GM19395 (cell line): ENCODE data around the gene NLGN1.
"Not testable (repeated sequence)": the region's sequence is repeated elsewhere in the genome, so short reads cannot be mapped to it uniquely, and the experiment has no call there.

Experiments
- ATAC-seq: cut with Tn5 transposase; IDR thresholded peaks from one replicate; pipeline ENCODE4 v1.9.1; 2021; ENCODE audit warnings: mild to moderate bottlenecking, moderate library complexity; ENCODE audit not compliant: unreplicated experiment

The NLGN1 gene

DNA sequence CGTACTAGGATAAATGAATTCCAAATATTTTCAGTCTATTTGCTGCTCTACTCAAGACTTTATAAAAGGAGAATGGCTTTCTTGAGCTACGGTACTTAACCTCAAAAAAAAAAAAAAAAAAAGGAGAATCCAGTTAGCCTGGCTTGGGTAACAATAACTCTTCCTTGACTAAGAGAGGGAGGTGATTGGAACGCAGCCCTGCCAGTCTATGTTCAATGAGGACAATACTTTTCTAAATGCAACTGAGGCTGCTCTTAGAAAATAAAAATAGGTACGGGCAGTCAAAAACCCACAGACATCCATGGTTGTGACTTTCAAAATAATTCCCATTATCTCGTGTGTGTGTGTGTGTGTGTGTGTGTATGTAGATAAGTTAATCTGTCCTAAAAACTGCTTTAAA lies 799.9 kb downstream of the NLGN1 start:
- ATAC-seq, result no peak

DNA sequence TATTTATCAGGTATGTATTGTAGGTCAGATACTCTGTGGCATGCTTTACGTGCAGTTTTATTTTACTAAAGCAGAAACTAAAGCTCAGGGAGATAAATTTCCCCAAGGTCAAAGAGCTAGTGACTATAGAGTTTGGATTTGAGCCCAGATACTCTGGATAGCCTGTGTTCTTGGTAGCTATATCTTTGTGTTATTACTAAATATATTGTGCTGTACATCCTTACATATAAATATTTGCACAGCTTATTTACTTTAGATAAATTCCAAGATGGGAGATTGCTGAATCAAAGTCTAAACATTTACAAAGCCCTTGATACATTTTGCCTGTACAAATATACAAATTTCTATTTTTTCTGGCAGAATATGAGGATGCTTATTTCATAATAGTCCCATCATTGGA lies 800.7 kb downstream of the NLGN1 start:
- ATAC-seq, result no peak

DNA sequence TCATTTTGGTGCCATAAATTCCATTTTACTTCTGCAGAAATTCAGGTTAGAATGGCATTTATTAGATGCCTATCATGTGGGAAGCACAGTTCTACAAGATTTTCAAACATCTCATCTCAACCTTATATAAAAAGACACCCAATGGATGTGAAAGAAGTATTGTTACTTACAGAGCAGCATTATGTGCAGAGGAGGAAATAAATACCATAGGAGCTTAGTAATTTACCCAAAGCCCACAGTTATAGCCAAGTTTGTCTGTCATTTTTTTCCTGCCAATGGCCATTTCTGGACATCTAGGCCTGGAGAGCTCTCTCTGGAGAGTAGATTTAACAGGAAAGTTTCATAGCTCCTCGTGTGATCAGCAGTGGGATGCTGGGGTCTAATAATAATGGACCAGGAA lies 802.2 kb downstream of the NLGN1 start:
- no peak for ATAC-seq

DNA sequence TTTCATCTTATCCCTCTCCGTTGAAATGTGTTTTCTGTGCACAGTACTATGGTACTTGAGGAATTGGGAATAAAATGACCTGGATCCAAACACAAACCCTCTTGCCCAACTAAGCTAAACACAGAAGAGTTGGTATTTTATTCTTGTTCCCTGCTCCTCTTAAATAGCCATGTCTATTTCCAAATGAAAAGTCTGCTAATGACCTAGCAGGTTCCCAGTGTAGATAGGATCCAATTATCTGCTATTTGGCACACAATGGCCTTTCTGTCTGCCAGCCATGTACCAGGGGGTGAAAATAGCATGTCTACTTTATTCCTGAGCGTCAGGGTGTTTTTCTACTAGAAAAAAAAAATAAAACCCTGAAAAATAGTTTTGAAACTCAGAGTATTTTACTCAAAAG lies 804.6 kb downstream of the NLGN1 start:
- no peak for ATAC-seq

DNA sequence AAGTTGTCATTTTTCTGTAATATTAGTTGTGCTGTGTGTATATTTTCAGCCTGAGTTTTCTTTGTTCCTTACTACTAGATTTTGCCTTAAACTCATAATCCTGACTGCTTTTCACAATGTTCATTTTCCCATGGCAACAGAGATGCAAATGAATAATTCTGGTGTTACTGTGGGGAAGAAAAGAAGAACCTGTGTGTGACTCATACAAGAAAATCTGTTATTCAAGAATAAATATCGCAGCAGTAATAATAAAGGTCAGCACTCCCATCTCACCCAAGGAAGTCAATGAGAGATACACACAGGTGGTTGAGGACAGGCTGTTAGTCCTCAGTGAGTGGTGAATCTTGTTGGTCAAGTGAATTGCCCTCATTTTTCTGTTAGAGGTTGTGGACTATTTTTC lies 805.0 kb downstream of the NLGN1 start:
- no peak for ATAC-seq

DNA sequence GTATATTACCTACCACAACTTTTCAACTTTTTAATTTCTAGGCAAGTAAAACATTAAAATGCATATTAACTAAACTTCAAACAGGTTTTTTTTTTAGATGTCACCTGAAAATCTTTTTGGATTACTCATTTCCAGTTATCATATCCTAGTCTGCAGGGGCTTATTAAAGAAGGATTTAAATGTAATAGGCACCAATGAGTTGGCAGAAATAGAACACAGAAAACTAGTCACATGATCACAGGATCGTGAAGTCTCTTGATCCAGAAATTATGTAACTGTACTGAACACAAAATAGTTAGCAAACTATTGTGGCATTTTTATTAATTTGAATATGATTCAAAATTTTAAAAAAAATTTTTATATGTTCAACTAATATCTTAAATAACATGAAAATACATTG lies 807.2 kb downstream of the NLGN1 start:
- ATAC-seq, result no peak

DNA sequence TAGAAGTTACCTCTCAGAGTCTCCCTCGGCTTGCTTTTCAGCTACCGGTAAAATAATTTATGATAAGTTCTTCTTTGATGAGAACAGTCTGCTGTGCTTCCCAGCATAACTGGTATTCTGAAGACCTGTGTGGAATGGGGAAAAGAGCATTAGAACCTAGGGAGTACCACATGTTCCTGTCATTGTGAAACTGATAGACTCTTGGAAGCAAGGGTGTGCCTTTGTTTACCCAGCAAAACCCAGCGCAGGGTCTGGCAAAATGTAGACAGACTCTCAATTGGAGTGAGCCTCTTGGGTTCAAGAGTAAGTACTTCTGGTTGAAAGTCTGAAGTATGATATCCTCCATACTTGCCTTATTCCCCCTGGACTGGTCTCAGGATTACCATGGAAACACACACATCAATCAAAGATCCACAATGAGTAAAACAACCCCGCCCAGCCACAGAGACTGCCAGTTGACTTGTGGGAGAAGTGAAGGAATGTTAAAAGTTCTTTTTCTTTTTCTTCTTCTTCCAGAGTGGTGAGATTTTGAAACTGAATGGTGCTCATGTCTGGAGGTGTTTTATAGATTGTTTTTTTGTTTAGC lies 809.2 kb downstream of the NLGN1 start:
- ATAC-seq, result no peak

DNA sequence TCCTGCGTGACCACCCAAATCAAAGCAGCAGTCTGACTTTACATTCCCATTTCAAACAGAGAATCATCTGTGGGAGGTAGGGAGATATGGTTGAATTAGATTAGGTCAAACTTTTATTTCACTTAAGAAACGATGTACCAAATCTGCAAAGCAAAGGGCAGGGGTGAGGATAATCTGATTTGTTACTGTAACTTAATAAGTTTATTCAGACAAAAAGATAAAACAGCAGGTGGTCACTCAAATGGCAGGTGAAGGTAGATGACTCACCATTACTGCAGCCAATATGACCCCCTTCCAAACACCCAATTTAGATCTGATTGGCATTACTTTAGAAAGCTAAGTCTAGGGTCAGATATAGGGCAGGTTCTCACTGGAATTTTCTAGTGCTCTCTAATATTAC lies 810.6 kb downstream of the NLGN1 start:
- ATAC-seq, result no peak

DNA sequence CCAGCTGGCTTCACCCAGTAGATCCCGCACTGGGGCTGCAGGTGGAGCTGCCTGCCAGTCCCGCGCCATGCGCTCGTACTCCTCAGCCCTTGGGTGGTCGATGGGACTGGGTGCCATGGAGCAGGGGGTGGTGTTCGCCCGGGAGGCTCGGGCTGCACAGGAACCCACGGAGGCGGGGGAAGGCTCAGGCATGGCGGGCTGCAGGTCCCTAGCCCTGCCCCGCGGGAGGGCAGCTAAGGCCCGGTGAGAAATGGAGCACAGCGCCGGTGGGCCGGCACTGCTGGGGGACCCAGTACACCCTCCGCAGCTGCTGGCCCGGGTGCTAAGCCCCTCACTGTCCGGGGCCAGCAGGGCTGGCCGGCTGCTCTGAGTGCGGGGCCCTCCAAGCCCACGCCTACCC lies 814.4 kb downstream of the NLGN1 start:
- ATAC-seq, result not testable (repeated sequence)

DNA sequence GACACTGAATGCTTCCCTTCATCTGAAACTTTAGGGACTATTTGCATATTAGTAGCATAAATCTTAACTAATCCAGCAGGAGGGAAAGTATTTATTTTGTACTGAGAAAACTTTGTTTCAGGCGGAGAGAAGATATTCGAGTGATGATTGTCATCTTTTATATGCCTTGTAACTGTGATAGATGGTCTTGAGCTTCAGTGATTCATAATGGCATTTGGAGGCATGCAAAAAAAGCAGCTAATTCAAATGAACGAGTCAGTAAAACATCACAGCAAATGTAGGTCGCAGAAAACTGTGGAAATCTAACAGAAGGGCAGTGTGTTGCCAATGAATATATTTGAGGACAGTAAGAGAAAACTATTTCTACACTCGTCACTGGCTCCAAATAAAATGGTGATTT lies 817.9 kb downstream of the NLGN1 start:
- ATAC-seq, result no peak

DNA sequence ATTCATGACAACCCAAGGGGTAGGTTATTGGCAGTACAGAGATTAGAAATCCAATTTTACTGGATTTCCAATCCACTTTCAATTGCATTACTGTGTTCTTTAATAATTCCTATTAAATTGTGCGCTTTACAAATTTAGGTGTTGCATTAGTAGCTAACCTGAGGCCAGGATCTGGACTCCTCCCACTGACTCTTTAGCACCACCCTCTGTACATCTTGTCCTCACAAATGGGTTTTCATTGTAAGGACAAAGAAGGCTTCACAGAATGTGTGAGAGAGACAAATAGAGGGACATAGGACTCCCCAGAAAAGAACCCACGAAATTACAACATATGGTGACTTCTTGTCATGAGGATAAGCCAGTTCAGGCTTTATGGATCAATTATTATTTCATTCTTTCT lies 818.5 kb downstream of the NLGN1 start:
- no peak for ATAC-seq

DNA sequence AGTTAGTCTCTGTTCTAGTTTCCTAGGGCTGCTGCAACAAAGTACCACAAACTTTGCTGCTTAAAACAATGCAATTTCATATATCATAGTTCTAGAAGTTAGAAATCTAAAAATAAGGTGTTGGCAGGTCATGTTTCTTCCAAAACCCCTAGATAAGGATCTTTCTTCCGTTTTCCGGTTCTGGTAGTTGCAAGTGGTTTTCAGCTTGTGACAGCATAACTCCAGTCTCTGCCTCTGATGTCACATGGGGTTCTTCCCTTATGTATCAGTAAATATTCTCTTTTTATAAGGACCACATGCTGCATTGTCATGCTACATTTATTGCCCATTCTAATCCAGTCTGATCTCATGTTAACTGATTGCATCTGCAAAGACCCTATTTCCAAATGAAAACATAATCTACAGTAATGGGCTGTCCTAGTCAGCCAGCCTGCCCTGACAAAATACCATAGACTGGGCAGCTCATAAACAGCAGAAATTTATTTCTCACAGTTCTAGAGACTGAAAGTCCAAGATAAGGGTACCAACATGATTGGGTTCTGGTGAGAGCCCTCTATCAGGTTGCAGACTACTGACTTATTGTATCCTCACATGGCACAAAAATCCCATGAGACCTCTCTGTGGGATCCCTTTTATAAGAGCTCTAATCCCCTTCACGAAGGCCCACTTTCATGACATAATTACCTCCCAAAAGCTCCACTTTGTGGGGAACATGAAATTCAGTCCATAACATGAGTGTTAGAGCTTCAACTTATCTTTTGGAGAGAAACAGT lies 819.6 kb downstream of the NLGN1 start:
- no peak for ATAC-seq

DNA sequence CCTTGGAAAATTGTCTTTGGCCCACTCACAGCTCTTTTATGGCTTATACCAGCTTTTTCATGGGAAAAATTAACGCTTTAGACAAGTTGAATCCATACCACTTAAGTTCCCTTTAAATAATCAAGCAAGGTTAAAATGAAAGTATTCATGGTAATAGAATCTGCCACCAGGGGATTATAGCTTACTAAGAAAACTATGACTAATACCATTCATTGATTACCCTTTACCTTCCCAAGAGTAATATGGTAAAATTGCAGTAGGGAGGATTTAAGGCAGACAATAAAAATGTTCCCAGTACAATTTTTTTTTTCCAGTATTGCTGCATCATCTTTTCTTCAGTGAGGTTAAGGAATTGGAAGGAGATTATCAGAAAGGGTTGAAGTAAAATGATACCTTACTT lies 820.5 kb downstream of the NLGN1 start:
- no peak for ATAC-seq

DNA sequence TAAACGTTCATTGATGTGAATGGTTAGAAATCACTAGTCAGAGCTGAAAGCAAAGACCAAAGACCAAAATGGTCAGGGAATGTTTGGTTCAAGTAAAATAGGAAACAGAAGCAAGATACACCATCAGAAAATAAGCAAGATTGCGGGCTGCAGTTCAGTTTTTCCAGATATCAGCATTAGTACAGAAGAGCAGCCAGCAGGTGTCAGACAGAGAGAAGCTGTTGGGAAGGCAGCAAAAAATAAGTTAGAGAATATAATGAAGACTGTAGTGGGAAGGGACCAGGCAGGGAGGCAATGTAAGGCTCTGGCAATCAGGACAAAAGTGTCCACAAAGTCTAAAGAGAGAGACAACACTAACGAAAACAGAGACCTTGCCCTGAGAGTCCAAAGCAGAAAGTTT lies 822.2 kb downstream of the NLGN1 start:
- no peak for ATAC-seq

DNA sequence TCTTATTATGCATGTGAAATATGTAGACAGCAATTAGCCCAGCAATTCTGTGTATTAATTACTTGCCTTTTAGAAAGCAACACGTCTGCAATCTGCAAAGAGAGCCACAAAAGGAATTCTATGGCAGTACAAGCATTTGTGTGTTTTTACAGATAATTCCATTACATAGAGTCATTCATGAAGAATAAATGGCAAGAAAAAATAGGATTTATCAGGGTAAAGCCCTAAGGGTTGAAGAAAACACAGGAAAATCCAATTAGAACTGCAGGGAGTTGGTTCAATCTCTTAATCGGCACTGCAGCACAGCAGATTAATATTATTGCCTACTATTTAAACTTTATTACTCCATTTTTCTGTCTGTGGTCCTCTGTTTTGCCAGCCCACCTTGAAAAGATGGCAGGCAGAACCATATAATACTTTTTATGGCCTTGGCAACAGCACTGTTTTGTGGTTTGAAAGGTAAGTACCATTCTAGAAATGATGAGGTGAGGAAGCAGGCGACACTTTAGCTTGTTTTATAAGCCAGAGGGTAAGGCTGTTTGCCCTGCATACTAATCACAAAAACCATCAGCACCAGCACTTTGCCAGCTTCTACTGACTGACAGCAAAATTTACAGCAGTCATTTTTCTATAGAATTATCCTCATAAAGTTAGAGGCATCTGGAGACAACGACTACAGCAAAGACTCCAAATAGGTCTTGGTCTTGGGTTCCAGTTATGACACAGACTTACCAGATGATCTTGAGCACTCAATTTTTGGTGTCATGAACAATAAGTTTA lies 823.4 kb downstream of the NLGN1 start:
- no peak for ATAC-seq

DNA sequence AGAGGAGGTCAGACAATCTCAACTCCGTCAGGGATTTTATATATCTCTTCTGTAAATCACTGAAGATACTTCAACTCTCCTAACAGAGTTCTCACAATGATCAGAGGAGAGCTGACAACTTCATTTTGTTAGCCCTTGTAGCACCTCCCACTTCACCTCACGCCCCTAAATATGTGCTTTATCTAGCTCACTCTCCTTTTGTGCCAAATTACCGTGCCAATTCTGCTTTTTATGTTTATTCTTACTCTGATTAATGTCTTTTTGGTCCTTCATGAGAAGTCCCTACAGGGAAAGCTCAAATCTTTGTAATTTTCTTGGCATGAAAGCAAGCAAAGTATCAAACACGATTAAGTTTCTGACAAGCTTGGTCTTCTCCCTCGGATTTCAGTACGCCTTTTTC lies 825.5 kb downstream of the NLGN1 start:
- ATAC-seq, result no peak

DNA sequence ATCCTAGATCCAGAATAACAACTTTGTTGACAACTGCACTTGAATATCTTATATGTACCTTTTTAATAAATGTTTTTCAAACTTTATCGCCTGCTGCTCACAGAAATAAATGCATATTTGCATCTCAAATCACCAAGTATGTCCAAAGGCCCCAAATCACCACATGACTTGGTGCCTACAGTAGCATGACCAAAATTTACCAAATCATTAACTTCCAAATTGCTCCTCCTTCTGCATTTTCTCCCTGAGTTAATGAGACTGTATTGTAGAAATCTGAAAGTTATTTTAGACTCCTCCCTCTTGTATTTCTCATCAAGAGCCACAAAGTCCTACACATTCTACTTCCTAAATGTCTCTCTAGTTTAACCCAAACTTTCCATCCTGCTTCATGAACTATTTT lies 826.1 kb downstream of the NLGN1 start:
- no peak for ATAC-seq

DNA sequence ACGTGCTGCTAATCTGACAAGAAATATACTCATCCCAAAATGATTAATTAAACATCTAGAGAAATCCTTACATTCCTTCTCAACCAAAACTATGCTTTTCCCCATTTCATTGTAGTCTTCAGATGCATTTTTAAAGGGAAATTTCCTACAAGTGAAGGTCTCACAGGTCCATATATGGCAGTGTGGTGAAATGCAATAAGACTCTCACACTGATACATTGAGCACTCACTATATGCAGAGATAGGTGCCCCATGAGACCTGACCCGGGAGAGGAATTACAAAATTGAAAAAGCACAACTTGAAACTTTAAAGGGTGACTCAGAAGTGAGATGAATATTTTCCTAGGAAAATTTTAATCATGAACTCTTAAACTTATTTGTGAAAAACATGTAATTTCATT lies 832.4 kb downstream of the NLGN1 start:
- ATAC-seq, result no peak

DNA sequence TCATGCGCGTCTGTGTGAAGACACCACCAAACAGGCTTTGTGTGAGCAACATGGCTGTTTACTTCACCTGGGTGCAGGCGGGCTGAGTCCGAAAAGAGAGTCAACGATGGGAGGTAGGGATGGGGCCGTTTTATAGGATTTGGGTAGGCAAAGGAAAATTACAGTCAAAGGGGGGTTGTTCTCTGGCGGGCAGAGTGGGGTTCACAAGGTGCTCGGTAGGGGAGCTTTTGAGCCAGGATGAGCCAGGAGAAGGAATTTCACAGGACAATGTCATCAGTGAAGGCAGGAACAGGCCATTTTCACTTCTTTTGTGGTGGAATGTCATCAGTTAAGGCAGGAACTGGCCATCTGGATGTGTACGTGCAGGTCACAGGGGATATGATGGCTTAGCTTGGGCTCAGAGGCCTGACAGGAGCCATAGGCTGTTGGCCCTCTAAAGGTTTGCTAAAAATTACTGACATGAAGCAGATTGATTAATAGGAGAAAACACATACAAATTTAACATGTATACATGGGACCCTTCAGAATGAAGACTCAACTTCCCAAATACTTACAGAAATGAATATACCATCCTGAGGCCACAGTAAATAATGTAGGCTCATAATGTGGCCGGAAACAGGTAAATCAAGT lies 834.6 kb downstream of the NLGN1 start:
- not testable (repeated sequence) for ATAC-seq

DNA sequence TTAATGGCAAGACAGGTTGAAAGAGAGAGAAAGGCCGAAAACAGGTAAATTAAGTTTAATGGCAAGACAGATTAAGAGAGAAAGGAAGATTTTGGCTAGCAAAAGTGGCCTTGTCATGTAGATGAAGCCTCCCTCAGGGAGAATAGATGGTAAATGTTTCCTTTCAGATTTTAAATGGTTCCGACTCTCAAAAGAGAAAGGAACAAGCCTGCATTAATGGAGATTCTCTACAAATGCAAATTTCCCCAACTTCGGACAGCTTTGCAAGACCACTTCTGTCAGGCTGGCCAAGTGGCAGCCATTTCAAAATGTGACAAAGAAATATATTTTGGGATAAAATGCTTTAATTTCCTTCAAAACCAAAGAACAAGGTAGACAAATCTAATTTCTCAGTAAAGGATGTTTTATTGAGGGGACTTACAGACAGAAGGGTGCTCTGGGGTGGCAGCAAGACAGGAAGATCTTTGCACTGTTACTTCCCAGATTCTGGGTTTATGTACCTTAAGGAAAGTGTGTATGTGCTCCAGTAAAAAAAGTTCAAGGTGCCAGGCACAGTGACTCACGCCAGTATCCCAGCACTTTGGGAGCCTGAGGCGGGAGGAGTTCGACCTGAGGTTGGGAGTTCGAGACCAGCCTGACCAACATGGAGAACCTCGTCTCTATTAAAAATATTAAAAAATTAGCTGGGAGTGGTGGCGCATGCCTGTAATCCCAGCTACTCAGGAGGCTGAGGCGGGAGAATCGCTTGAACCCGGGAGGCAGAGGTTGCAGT lies 835.3 kb downstream of the NLGN1 start:
- no peak for ATAC-seq

DNA sequence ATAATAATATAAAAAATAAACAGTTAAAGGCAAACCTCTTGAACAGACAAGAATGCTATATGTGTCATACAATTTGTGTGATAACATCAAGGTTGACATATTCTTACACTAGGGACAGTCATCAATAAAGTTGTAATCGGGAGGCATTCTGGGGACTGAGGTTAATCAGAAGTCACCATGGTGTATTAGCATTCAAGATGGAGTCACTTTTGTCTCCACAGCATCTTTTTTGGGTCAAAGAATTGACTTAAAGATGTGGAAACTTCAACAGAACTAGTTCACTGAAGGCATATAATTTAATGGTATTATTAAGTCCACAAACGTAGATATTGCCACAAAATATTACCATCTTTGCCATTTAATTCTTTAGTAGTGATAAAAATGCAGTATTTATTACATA lies 836.0 kb downstream of the NLGN1 start:
- ATAC-seq, result no peak
